OCI-LY1 (cell line): ENCODE results near the gene RFTN1.
A peak's percentile ranks its signal among the peaks of the same experiment; 100 is the strongest.

Experiments used
- H2AFZ ChIP-seq: fragments of 200-600 bp; sonication (generic), shearing (Covaris generic); 2 replicates; pipeline ENCODE4 v1.6.0; 2014; ENCODE audit warnings: antibody characterized with exemption, mild to moderate bottlenecking, low read length
- H3F3A ChIP-seq: fragments of 200-600 bp; sonication (generic), shearing (Covaris generic); 2 replicates; pipeline ENCODE4 v1.6.0; 2014; ENCODE audit warnings: mild to moderate bottlenecking, antibody characterized with exemption, low read length, moderate library complexity; ENCODE audit not compliant: insufficient read depth
- H3K27ac ChIP-seq: fragments of 200-600 bp; sonication (generic); 2 replicates; pipeline ENCODE4 v1.5.1; 2014; ENCODE audit warnings: low read length, mixed run types, mild to moderate bottlenecking, low read depth; ENCODE audit not compliant: poor library complexity, severe bottlenecking
- H3K27me3 ChIP-seq: fragments of 200-600 bp; sonication (generic); 2 replicates; pipeline ENCODE4 v1.6.0; 2014; ENCODE audit warnings: antibody characterized with exemption, mild to moderate bottlenecking, low read length, moderate library complexity; ENCODE audit not compliant: insufficient read depth
- H3K36me3 ChIP-seq: fragments of 200-600 bp; sonication (generic); 2 replicates; pipeline ENCODE4 v1.6.1; 2014; ENCODE audit warnings: mild to moderate bottlenecking, antibody characterized with exemption, low read length, moderate library complexity, mixed read lengths; ENCODE audit not compliant: insufficient read depth
- H3K4me1 ChIP-seq: fragments of 200-600 bp; sonication (generic); 2 replicates; pipeline ENCODE4 v1.5.1; 2014; ENCODE audit warnings: mild to moderate bottlenecking, low read length, moderate library complexity; ENCODE audit not compliant: insufficient read depth, severe bottlenecking
- H3K4me2 ChIP-seq: fragments of 200-600 bp; sonication (generic), shearing (Covaris generic); 2 replicates; pipeline ENCODE4 v1.6.1; 2014; ENCODE audit warnings: low read length
- H3K4me3 ChIP-seq: fragments of 200-600 bp; sonication (generic); 2 replicates; pipeline ENCODE4 v1.5.1; 2014; ENCODE audit warnings: low read length, low read depth, mild to moderate bottlenecking, mixed read lengths; ENCODE audit not compliant: poor library complexity, severe bottlenecking
- H3K79me2 ChIP-seq: fragments of 200-600 bp; shearing (Covaris generic); 2 replicates; pipeline ENCODE4 v1.6.1; 2016; ENCODE audit warnings: mixed run types, low read length, mixed read lengths; ENCODE audit not compliant: insufficient read depth
- H3K9ac ChIP-seq: fragments of 200-600 bp; sonication (generic), shearing (Covaris generic); 2 replicates; pipeline ENCODE4 v1.6.1; 2014; ENCODE audit warnings: mild to moderate bottlenecking, low read length, mixed read lengths
- H3K9me2 ChIP-seq: fragments of 200-600 bp; sonication (generic), shearing (Covaris generic); 2 replicates; pipeline ENCODE4 v1.6.1; 2014; ENCODE audit warnings: low read depth, mild to moderate bottlenecking, low read length, mixed read lengths
- H3K9me3 ChIP-seq: fragments of 200-600 bp; shearing (Covaris generic); 2 replicates; pipeline ENCODE4 v1.6.1; 2014; ENCODE audit warnings: low read length, mixed read lengths
- H4K20me1 ChIP-seq: fragments of 200-600 bp; sonication (generic), shearing (Covaris generic); 2 replicates; pipeline ENCODE4 v1.6.0; 2016; ENCODE audit warnings: mild to moderate bottlenecking, low read length; ENCODE audit not compliant: insufficient read depth
- EZH2 ChIP-seq: fragments of 200-600 bp; sonication (generic), shearing (Covaris generic); IDR thresholded peaks from 2 replicates; pipeline ENCODE4 v1.8.0; 2017; ENCODE audit warnings: borderline replicate concordance, mixed run types, mild to moderate bottlenecking, antibody characterized with exemption, low read length, moderate library complexity, mixed read lengths
- TF ChIP-seq, protein P1 (sequence below): fragments of 200-600 bp; sonication (generic), shearing (Covaris generic); IDR thresholded peaks from 2 replicates; pipeline ENCODE4 v1.5.1; 2017; ENCODE audit warnings: mild to moderate bottlenecking, antibody characterized with exemption, low read length, moderate library complexity, mixed read lengths

The RFTN1 gene

DNA sequence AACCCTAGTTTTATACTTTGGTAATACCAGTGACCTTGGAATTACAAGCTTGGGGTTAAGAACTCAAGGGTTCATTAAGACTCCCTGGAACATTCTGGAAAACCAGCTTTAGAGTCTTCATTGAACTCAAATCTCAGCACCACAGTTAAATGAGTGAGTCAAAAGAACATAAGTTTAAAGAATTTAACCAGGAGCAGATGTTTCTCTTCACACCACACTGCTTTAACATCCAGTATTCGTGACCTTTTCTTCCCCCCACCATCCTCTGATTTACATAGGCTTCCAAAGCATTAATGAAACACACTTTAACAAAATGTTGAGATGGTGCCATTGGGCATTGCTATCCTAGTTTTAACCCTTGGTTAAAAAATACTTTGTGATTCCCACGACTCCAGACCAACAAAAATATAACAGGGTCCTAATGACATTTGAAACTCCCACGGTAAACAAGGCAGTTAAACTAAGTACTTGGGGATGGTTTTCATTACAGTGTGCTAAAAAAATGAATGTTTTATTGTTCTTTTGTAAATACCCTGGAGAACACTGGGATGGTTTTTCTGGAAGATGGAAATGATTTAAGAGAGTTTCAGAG, 124.6 kb downstream of the RFTN1 start:
- Histone ChIP-seq H3K36me3 (peaks cover 94% of the 10 kb centered on the region), H3K27me3 (no peaks in the 10 kb centered on the region), H4K20me1 (no peaks in the 10 kb centered on the region), H3F3A (0 out of 2 replicates have a peak, but pooled peaks cover 6% of the 10 kb centered on the region), H3K27ac (peak overlapping the region; percentile 44), H3K4me1 (peaks cover 67% of the 10 kb centered on the region), H3K4me3 (no peak overlapping the region), H3K4me2 (no peak overlapping the region), H3K9me3 (no peaks in the 10 kb centered on the region), H3K9ac (no peak overlapping the region), H3K9me2 (no peaks in the 10 kb centered on the region), H2AFZ (no peak overlapping the region), H3K79me2 (peaks cover 75% of the 10 kb centered on the region)
- TF ChIP-seq EZH2 = no peak
- TF ChIP-seq, protein P1, sequence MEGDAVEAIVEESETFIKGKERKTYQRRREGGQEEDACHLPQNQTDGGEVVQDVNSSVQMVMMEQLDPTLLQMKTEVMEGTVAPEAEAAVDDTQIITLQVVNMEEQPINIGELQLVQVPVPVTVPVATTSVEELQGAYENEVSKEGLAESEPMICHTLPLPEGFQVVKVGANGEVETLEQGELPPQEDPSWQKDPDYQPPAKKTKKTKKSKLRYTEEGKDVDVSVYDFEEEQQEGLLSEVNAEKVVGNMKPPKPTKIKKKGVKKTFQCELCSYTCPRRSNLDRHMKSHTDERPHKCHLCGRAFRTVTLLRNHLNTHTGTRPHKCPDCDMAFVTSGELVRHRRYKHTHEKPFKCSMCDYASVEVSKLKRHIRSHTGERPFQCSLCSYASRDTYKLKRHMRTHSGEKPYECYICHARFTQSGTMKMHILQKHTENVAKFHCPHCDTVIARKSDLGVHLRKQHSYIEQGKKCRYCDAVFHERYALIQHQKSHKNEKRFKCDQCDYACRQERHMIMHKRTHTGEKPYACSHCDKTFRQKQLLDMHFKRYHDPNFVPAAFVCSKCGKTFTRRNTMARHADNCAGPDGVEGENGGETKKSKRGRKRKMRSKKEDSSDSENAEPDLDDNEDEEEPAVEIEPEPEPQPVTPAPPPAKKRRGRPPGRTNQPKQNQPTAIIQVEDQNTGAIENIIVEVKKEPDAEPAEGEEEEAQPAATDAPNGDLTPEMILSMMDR = no peak

DNA sequence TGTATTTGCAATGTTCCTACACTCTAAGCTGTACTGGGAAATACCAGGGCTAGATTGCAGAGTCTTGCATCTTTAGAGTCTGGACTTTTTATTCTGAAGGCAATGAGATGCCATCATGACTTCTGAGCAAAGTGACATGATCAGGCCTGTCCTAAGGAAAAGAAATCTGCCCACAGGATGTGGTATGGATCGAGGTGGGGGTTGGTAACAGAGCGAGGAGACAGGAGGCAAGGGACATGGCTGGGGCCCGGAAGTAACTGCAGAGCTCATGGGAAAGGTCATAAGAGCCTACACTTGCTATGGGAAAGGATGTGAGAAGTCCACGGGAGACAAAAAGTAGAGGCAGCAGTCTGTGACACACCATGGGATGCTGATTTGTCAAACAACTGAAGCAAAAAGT, 126.9 kb downstream of the RFTN1 start:
- Histone ChIP-seq H3K79me2 (peaks cover 63% of the 10 kb centered on the region), H3F3A (0 out of 2 replicates have a peak, but pooled peaks cover 6% of the 10 kb centered on the region)

DNA sequence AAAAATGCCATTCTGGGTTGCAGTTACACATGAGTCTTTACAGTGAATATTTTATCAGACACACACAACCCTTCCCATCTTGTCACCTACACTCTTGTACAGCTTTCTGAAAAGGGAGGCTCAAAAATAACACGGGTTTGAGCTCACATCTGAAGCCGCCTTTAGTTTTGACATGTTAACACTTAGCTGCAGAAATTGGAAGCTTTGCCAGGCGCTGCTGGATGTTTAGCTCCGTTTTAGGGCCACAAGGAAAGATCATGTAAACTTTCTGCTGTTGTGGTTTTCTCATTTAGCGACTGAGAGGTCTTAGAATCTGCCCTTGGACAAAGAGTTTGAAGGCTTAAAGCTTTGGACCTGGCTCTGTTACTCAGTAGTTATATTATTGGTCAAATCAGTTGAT, 128.3 kb downstream of the RFTN1 start:
- no peaks in the 10 kb centered on the region for H3K9me2 ChIP-seq
- H3K4me3 ChIP-seq = no peak overlapping the region
- no peak overlapping the region for H3K9ac ChIP-seq
- H3K36me3 ChIP-seq = peaks cover 96% of the 10 kb centered on the region
- H3K79me2 ChIP-seq = peaks cover 52% of the 10 kb centered on the region
- H3F3A ChIP-seq = peaks cover 12% of the 10 kb centered on the region; the same call in 1 of the 2 replicates
- H3K9me3 ChIP-seq = no peaks in the 10 kb centered on the region
- no peak overlapping the region for H2AFZ ChIP-seq
- H3K4me1 ChIP-seq = peaks cover 75% of the 10 kb centered on the region
- H3K27me3 ChIP-seq = no peaks in the 10 kb centered on the region
- H3K27ac ChIP-seq = peak overlapping the region; percentile 44
- no peak overlapping the region for H3K4me2 ChIP-seq
- no peaks in the 10 kb centered on the region for H4K20me1 ChIP-seq
- no peak for TF ChIP-seq EZH2
- TF ChIP-seq, protein P1 = no peak

More for the DNA sequence above, 126.9 kb downstream of the RFTN1 start:
- H3K9ac ChIP-seq = no peak overlapping the region
- H3K27me3 ChIP-seq = no peaks in the 10 kb centered on the region
- peak overlapping the region; percentile 44 for H3K27ac ChIP-seq
- no peaks in the 10 kb centered on the region for H3K9me2 ChIP-seq
- no peak overlapping the region for H3K4me3 ChIP-seq
- H3K9me3 ChIP-seq = no peaks in the 10 kb centered on the region
- no peak overlapping the region for H3K4me2 ChIP-seq
- H3K4me1 ChIP-seq = peaks cover 75% of the 10 kb centered on the region
- H2AFZ ChIP-seq = no peak overlapping the region
- TF ChIP-seq, protein P1 = no peak
- TF ChIP-seq EZH2 = no peak
- peaks cover 95% of the 10 kb centered on the region for H3K36me3 ChIP-seq
- H4K20me1 ChIP-seq = no peaks in the 10 kb centered on the region
